ES-I3 (cell line): ENCODE results near the gene ZSCAN5B.
"Not testable (repeated sequence)": the region's sequence is repeated elsewhere in the genome, so short reads cannot be mapped to it uniquely, and the experiment has no call there.

Source experiments
- H3K36me3 ChIP-seq: 2 replicates; pipeline ENCODE4 v1.6.1; 2013; ENCODE audit warnings: mild to moderate bottlenecking, low read length, control low read depth, moderate library complexity; ENCODE audit not compliant: insufficient read depth
- H3K4me1 ChIP-seq: 2 replicates; pipeline ENCODE4 v1.6.1; 2013; ENCODE audit warnings: mild to moderate bottlenecking, control low read depth, low read length; ENCODE audit not compliant: insufficient read depth
- H3K9ac ChIP-seq: 2 replicates; pipeline ENCODE4 v1.6.1; 2013; ENCODE audit warnings: low read depth, mild to moderate bottlenecking, low read length, moderate library complexity
- H3K9me3 ChIP-seq: 2 replicates; pipeline ENCODE4 v1.6.1; 2013; ENCODE audit warnings: mild to moderate bottlenecking, low read length, moderate library complexity; ENCODE audit not compliant: control insufficient read depth, insufficient read depth

The ZSCAN5B gene

GRCh38 chr19:56161534-56161933 is 36.0 kb downstream of the ZSCAN5B start:
- Histone ChIP-seq H3K4me1 (no peaks in the 10 kb centered on the region), H3K9me3 (no peaks in the 10 kb centered on the region), H3K9ac (no peak overlapping the region), H3K36me3 (no peaks in the 10 kb centered on the region)

GRCh38 chr19:56159622-56160271 is 37.8 kb downstream of the ZSCAN5B start:
- H3K4me1 ChIP-seq, result no peaks in the 10 kb centered on the region; the same call in 1 of the 2 replicates
- no peak overlapping the region for H3K9ac ChIP-seq
- H3K36me3 ChIP-seq, result no peaks in the 10 kb centered on the region
- H3K9me3 ChIP-seq, result no peaks in the 10 kb centered on the region

GRCh38 chr19:56159009-56159559 is 38.5 kb downstream of the ZSCAN5B start:
- Histone ChIP-seq H3K4me1 (no peaks in the 10 kb centered on the region; the same call in 1 of the 2 replicates), H3K36me3 (no peaks in the 10 kb centered on the region), H3K9ac (no peak overlapping the region), H3K9me3 (no peaks in the 10 kb centered on the region)

- H3K4me1 ChIP-seq, result peaks cover 4% of the 10 kb centered on the region; the same call in 1 of the 2 replicates
- H3K36me3 ChIP-seq, result no peaks in the 10 kb centered on the region
- no peaks in the 10 kb centered on the region for H3K9me3 ChIP-seq
- no peak overlapping the region for H3K9ac ChIP-seq
These were observed 39.3 kb downstream of the ZSCAN5B start for GRCh38 chr19:56158170-56158757.

GRCh38 chr19:56156768-56157167 is 40.8 kb downstream of the ZSCAN5B start:
- no peaks in the 10 kb centered on the region for H3K9me3 ChIP-seq
- no peaks in the 10 kb centered on the region for H3K36me3 ChIP-seq
- peaks cover 13% of the 10 kb centered on the region; the same call in 1 of the 2 replicates for H3K4me1 ChIP-seq
- no peak overlapping the region for H3K9ac ChIP-seq

GRCh38 chr19:56155124-56155687 is 42.4 kb downstream of the ZSCAN5B start:
- no peaks in the 10 kb centered on the region for H3K9me3 ChIP-seq
- H3K36me3 ChIP-seq, result no peaks in the 10 kb centered on the region
- H3K4me1 ChIP-seq, result peaks cover 13% of the 10 kb centered on the region; the same call in 1 of the 2 replicates
- no peak overlapping the region for H3K9ac ChIP-seq

GRCh38 chr19:56153507-56153906 is 44.1 kb downstream of the ZSCAN5B start:
- Histone ChIP-seq H3K36me3 (no peaks in the 10 kb centered on the region; the same call in 1 of the 2 replicates), H3K4me1 (peaks cover 13% of the 10 kb centered on the region; the same call in 1 of the 2 replicates), H3K9me3 (no peaks in the 10 kb centered on the region), H3K9ac (no peak overlapping the region)

GRCh38 chr19:56152644-56153043 is 44.9 kb downstream of the ZSCAN5B start:
- Histone ChIP-seq H3K36me3 (no peaks in the 10 kb centered on the region; the same call in 1 of the 2 replicates), H3K4me1 (peaks cover 13% of the 10 kb centered on the region; the same call in 1 of the 2 replicates), H3K9ac (no peak overlapping the region), H3K9me3 (no peaks in the 10 kb centered on the region)

- Histone ChIP-seq H3K4me1 (peaks cover 13% of the 10 kb centered on the region; the same call in 1 of the 2 replicates), H3K9ac (no peak overlapping the region), H3K9me3 (no peaks in the 10 kb centered on the region), H3K36me3 (no peaks in the 10 kb centered on the region; the same call in 1 of the 2 replicates)
These were observed 47.2 kb downstream of the ZSCAN5B start for GRCh38 chr19:56150358-56150757.

- H3K4me1 ChIP-seq, result peaks cover 13% of the 10 kb centered on the region; the same call in 1 of the 2 replicates
- no peak overlapping the region for H3K9ac ChIP-seq
- H3K36me3 ChIP-seq, result no peaks in the 10 kb centered on the region; the same call in 1 of the 2 replicates
- H3K9me3 ChIP-seq, result no peaks in the 10 kb centered on the region
These were observed 47.9 kb downstream of the ZSCAN5B start for GRCh38 chr19:56149656-56150038.

GRCh38 chr19:56148955-56149655 is 48.5 kb downstream of the ZSCAN5B start:
- not testable (repeated sequence) for H3K9ac ChIP-seq, H3K9me3 ChIP-seq, H3K36me3 ChIP-seq
- peaks cover 13% of the 10 kb centered on the region; the same call in 1 of the 2 replicates for H3K4me1 ChIP-seq

GRCh38 chr19:56148096-56148495 is 49.5 kb downstream of the ZSCAN5B start:
- Histone ChIP-seq H3K36me3 (no peaks in the 10 kb centered on the region; the same call in 1 of the 2 replicates), H3K9me3 (no peaks in the 10 kb centered on the region), H3K9ac (no peak overlapping the region), H3K4me1 (peaks cover 7% of the 10 kb centered on the region; the same call in 1 of the 2 replicates)

- H3K9me3 ChIP-seq, result no peaks in the 10 kb centered on the region
- no peaks in the 10 kb centered on the region; the same call in 1 of the 2 replicates for H3K36me3 ChIP-seq
- H3K4me1 ChIP-seq, result no peaks in the 10 kb centered on the region
- no peak overlapping the region for H3K9ac ChIP-seq
These were observed 50.3 kb downstream of the ZSCAN5B start for GRCh38 chr19:56147307-56147706.

- Histone ChIP-seq H3K9me3 (no peaks in the 10 kb centered on the region), H3K9ac (no peak overlapping the region), H3K36me3 (no peaks in the 10 kb centered on the region; the same call in 1 of the 2 replicates), H3K4me1 (no peaks in the 10 kb centered on the region)
These were observed 50.7 kb downstream of the ZSCAN5B start for GRCh38 chr19:56146904-56147303.
